ENCODE measurements around the gene IL1RL2.

DNA sequence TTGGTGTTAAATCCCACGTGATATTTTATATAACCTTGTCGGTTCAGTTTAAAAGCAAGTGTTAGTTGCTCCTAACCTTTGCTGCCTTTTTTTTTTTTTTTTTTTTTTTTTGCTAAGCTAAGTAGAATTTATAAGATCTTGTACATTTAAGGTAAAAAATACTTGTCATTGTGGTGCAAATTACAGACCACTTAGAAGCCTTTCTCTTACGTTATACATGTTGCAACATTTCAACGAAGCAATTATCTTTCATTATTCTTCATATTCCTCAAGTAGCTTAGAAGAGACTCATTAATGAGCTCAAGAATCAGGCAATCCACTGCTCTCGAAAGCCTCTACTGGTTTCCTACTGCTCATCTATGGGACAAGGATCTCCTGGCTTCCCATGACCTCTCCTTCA is 14.9 kb upstream of the IL1RL2 start:
- no peak for TF ChIP-seq POLR2A (IDR thresholded peaks at IDR 0.05; ENCODE audit: low read length)
- TF ChIP-seq GATA1 (IDR thresholded peaks at IDR 0.05; ENCODE audit: low read depth, low read length), result no peak
